OCI-LY7 (cell line): ENCODE results near the gene PMS2. TPM values are rescaled to one million over a fixed set of nuclear protein-coding genes. Genes with fewer than 3 reads are reported as not detected.
A peak's percentile ranks its signal among the peaks of the same experiment; 100 is the strongest.
"Not testable (repeated sequence)": the region's sequence is repeated elsewhere in the genome, so short reads cannot be mapped to it uniquely, and the experiment has no call there.

Experiments
- BruUV-seq: library from RNA; stranded (reverse); fragments of 400-500 nt; replicated peaks from 2 replicates; lab custom pipeline; 2021; lab: Mats Ljungman, UMichigan
- CTCF ChIA-PET: fragments of 300-600 bp; sonication (Branson Sonifier 250); formaldehyde crosslinking; loops from one replicate; lab custom pipeline; 2022; ENCODE audit warnings: antibody characterized with exemption; ENCODE audit not compliant: unreplicated experiment; lab: Charles Lee
- POLR2A ChIA-PET: fragments of 300-600 bp; sonication (Branson Sonifier 250); formaldehyde crosslinking; loops from one replicate; lab custom pipeline; 2022; ENCODE audit warnings: antibody characterized with exemption; lab: Charles Lee
- DNase-seq: peaks from one replicate; pipeline ENCODE4 v3.0.0-alpha.2; 2015; ENCODE audit warnings: low spot score
- H2AFZ ChIP-seq: fragments of 200-600 bp; sonication (generic), shearing (Covaris generic); 2 replicates; pipeline ENCODE4 v1.6.1; 2014; ENCODE audit warnings: mild to moderate bottlenecking, antibody characterized with exemption, low read length, moderate library complexity
- H3K27ac ChIP-seq: fragments of 200-600 bp; sonication (generic); 2 replicates; pipeline ENCODE4 v1.5.1; 2014; ENCODE audit warnings: mixed run types, low read depth, mild to moderate bottlenecking, moderate library complexity, low read length, inconsistent platforms; ENCODE audit not compliant: poor library complexity, severe bottlenecking
- H3K36me3 ChIP-seq: fragments of 200-600 bp; sonication (generic); 2 replicates; pipeline ENCODE4 v1.6.1; 2014; ENCODE audit warnings: mild to moderate bottlenecking, antibody characterized with exemption, low read length, moderate library complexity, mixed read lengths; ENCODE audit not compliant: insufficient read depth
- H3K4me1 ChIP-seq: fragments of 200-600 bp; sonication (generic); 2 replicates; pipeline ENCODE4 v1.5.1; 2014; ENCODE audit warnings: mild to moderate bottlenecking, low read length; ENCODE audit not compliant: insufficient read depth, poor library complexity, severe bottlenecking
- H3K4me2 ChIP-seq: fragments of 200-600 bp; sonication (generic); 2 replicates; pipeline ENCODE4 v1.6.1; 2014; ENCODE audit warnings: mild to moderate bottlenecking, low read length
- H3K4me3 ChIP-seq: fragments of 200-600 bp; sonication (generic); 2 replicates; pipeline ENCODE4 v1.5.1; 2014; ENCODE audit warnings: mild to moderate bottlenecking, low read depth, low read length; ENCODE audit not compliant: poor library complexity, severe bottlenecking
- H3K79me2 ChIP-seq: fragments of 200-600 bp; sonication (generic); 2 replicates; pipeline ENCODE4 v1.6.1; 2016; ENCODE audit warnings: low read depth, mild to moderate bottlenecking, low read length, moderate library complexity, mixed read lengths; ENCODE audit not compliant: insufficient read depth
- H3K9me2 ChIP-seq: fragments of 200-600 bp; sonication (generic); 2 replicates; pipeline ENCODE4 v1.6.1; 2016; ENCODE audit warnings: mild to moderate bottlenecking, low read length, mixed read lengths; ENCODE audit not compliant: insufficient read depth
- H3K9me3 ChIP-seq: fragments of 200-600 bp; sonication (generic); 2 replicates; pipeline ENCODE4 v1.6.1; 2014; ENCODE audit warnings: mild to moderate bottlenecking, mixed run types, low read length, mixed read lengths
- H4K20me1 ChIP-seq: fragments of 200-600 bp; sonication (generic); 2 replicates; pipeline ENCODE4 v1.6.1; 2014; ENCODE audit warnings: mild to moderate bottlenecking, antibody characterized with exemption, low read length, moderate library complexity, mixed read lengths; ENCODE audit not compliant: insufficient read depth
- CTCF ChIP-seq: fragments of 200-600 bp; sonication (generic); conservative IDR thresholded peaks from 2 replicates; pipeline ENCODE4 v1.5.1; 2014; ENCODE audit warnings: mild to moderate bottlenecking, antibody characterized with exemption, low read length, moderate library complexity, mixed read lengths
- EZH2phosphoT487 ChIP-seq: fragments of 200-600 bp; sonication (generic); IDR thresholded peaks from 2 replicates; pipeline ENCODE4 v1.6.1; 2018; ENCODE audit warnings: low read depth, borderline replicate concordance, mild to moderate bottlenecking, mixed run types, antibody characterized with exemption, low read length, moderate library complexity, mixed read lengths
- intact Hi-C: fragments of 100-400 bp; cut with micrococcal nuclease; formaldehyde crosslinking; loops from one replicate; pipeline ENCODE4 v1.10.0; 2022; ENCODE audit not compliant: unreplicated experiment
- total RNA-seq, 2 experiments: library from RNA; depleted of rRNA in 1 of 2; stranded (reverse); fragments of >200 nt in 1 of 2; shearing (Covaris generic) in 1 of 2; gene quantifications; 2 replicates each; pipeline ENCODE4 v1.2.3, GENCODE V29; 2014 to 2022

Gene PMS2
- total RNA-seq, 2 experiments from 2014 or later: 22.9 to 37.1 TPM

GRCh38 chr7:6007386-6007785, 1.5 kb downstream of the PMS2 start:
- peak overlapping the region; percentile 55 for H3K4me2 ChIP-seq
- intact Hi-C loops: loop anchor here (10.0 kb wide), 1 partner anchor 427 kb away; no protein-coding TSS in a partner anchor
- no peak overlapping the region for H2AFZ ChIP-seq
- peaks cover 39% of the 10 kb centered on the region for H3K4me1 ChIP-seq
- DNase-seq: no peak
- peaks cover 48% of the 10 kb centered on the region for H3K36me3 ChIP-seq
- no peaks in the 10 kb centered on the region for H4K20me1 ChIP-seq
- no TSS peak for BruUV-seq
- H3K27ac ChIP-seq: peak overlapping the region; percentile 57
- H3K4me3 ChIP-seq: peak overlapping the region; percentile 91
- H3K9me3 ChIP-seq: no peaks in the 10 kb centered on the region
- POLR2A ChIA-PET: interaction anchor here (0.7 to 2.9 kb wide), 5 partner anchors 13 to 100 kb away, joined by 3 to 9 read pairs (median 3); no protein-coding TSS in a partner anchor
- H3K9me2 ChIP-seq: no peaks in the 10 kb centered on the region
- peaks cover 47% of the 10 kb centered on the region for H3K79me2 ChIP-seq
- TF ChIP-seq EZH2phosphoT487 (no peak), CTCF (no peak)
- CTCF ChIA-PET: interaction anchor here (0.6 to 1.3 kb wide), 2 partner anchors 10 to 96 kb away, joined by 3 to 5 read pairs; no protein-coding TSS in a partner anchor

- no TSS peak for BruUV-seq
- POLR2A ChIA-PET: interaction anchor here (0.5 to 1.5 kb wide), 6 partner anchors 11 to 308 kb away, joined by 3 to 9 read pairs (median 5); partner anchors contain the start of genes AIMP2 and PMS2
Observed at GRCh38 chr7:5997210-5997808, 11.5 kb downstream of the PMS2 start.

GRCh38 chr7:5987061-5987460, 21.8 kb downstream of the PMS2 start:
- H3K4me2 ChIP-seq, H3K4me3 ChIP-seq, H3K4me1 ChIP-seq, DNase-seq, POLR2A ChIA-PET, CTCF ChIA-PET, H2AFZ ChIP-seq, H3K9me3 ChIP-seq, H3K79me2 ChIP-seq, H3K9me2 ChIP-seq, intact Hi-C loops, H3K27ac ChIP-seq, H4K20me1 ChIP-seq: not testable (repeated sequence)
- H3K36me3 ChIP-seq: peaks cover 65% of the 10 kb centered on the region
- BruUV-seq: TSS peak; percentile 76

More at GRCh38 chr7:5997210-5997808, 11.5 kb downstream of the PMS2 start:
- Histone ChIP-seq H3K36me3 (peaks cover 91% of the 10 kb centered on the region), H3K9me3 (no peaks in the 10 kb centered on the region), H3K9me2 (no peaks in the 10 kb centered on the region), H3K4me1 (no peaks in the 10 kb centered on the region), H4K20me1 (no peaks in the 10 kb centered on the region), H3K4me3 (no peak overlapping the region), H3K4me2 (no peak overlapping the region), H2AFZ (no peak overlapping the region), H3K27ac (no peak overlapping the region), H3K79me2 (no peaks in the 10 kb centered on the region)
- CTCF ChIA-PET: interaction anchor here (1.1 to 1.3 kb wide), 2 partner anchors 10 to 110 kb away, joined by 4 to 5 read pairs; no protein-coding TSS in a partner anchor
- no peak for TF ChIP-seq EZH2phosphoT487
- TF ChIP-seq CTCF: peak; percentile 91
- peak; percentile 75 for DNase-seq
- intact Hi-C loops: loop anchor here (1.0 to 10.0 kb wide), 3 partner anchors 109 to 326 kb away; no protein-coding TSS in a partner anchor

- intact Hi-C loops, H3K4me1 ChIP-seq, H3K79me2 ChIP-seq, H2AFZ ChIP-seq, H3K9me3 ChIP-seq, POLR2A ChIA-PET, CTCF ChIA-PET, H3K27ac ChIP-seq, H4K20me1 ChIP-seq, DNase-seq, H3K4me2 ChIP-seq, H3K9me2 ChIP-seq, H3K4me3 ChIP-seq: not testable (repeated sequence)
- BruUV-seq: TSS peak; percentile 55
- peaks cover 22% of the 10 kb centered on the region for H3K36me3 ChIP-seq
Observed at GRCh38 chr7:5979680-5980314, 29.1 kb downstream of the PMS2 start.
